HepG2 (cell line): Measurements from ENCODE around the gene VAMP5. TPM values are rescaled to one million over a fixed set of nuclear protein-coding genes. Genes with fewer than 3 reads are reported as not detected.

ENCODE experiments used
- HHEX ChIP-seq: IDR thresholded peaks from 2 replicates; pipeline ENCODE4 v1.6.1; 2016; ENCODE audit warnings: control low read depth
- KLF9 ChIP-seq: IDR thresholded peaks from 2 replicates; pipeline ENCODE4 v1.6.1; 2016; ENCODE audit warnings: low read depth
- MXD4 ChIP-seq: IDR thresholded peaks from 2 replicates; pipeline ENCODE4 v1.6.1; 2016; ENCODE audit warnings: mild to moderate bottlenecking, missing biosample characterization, missing genetic modification reagents
- MXI1 ChIP-seq: IDR thresholded peaks from 3 replicates; pipeline ENCODE4 v1.6.1; 2012; ENCODE audit warnings: low read depth, low read length, inconsistent platforms, borderline replicate concordance
- REXO4 ChIP-seq: sonication (generic); formaldehyde crosslinking; IDR thresholded peaks from 2 replicates; pipeline ENCODE4 v1.8.0; 2022; ENCODE audit warnings: missing genetic modification reagents, mild to moderate bottlenecking, borderline replicate concordance
- RXRB ChIP-seq: IDR thresholded peaks from 2 replicates; pipeline ENCODE4 v1.6.1; 2016; ENCODE audit warnings: borderline replicate concordance, missing genetic modification reagents, missing compliant biosample characterization
- ZNF616 ChIP-seq: sonication (generic); formaldehyde crosslinking; IDR thresholded peaks from 2 replicates; pipeline ENCODE4 v1.5.0; 2020; ENCODE audit warnings: low read depth, mild to moderate bottlenecking, missing genetic modification reagents
- ZNF709 ChIP-seq: sonication (generic); formaldehyde crosslinking; IDR thresholded peaks from 2 replicates; pipeline ENCODE4 v1.5.0; 2020; ENCODE audit warnings: mild to moderate bottlenecking, missing genetic modification reagents
- ZNF746 ChIP-seq: sonication (generic); formaldehyde crosslinking; IDR thresholded peaks from 2 replicates; pipeline ENCODE4 v1.8.0; 2022; ENCODE audit warnings: mild to moderate bottlenecking, missing genetic modification reagents
- ZNF850 ChIP-seq: sonication (generic); formaldehyde crosslinking; conservative IDR thresholded peaks from 2 replicates; pipeline ENCODE4 v1.9.0; 2021; ENCODE audit warnings: mild to moderate bottlenecking, missing genetic modification reagents
- ZNF891 ChIP-seq: sonication (generic); formaldehyde crosslinking; IDR thresholded peaks from 2 replicates; pipeline ENCODE4 v1.5.0; 2020; ENCODE audit warnings: mild to moderate bottlenecking, missing genetic modification reagents
- polyA plus RNA-seq, 8 experiments: library from polyadenylated mRNA; depleted of rRNA in 3 of 8; stranded (reverse) in 7 of 8; unstranded in 1 of 8; fragments of >200 nt; fragmentation: Illumina TruSeq in 4 of 8; extraction: Trizol in 4 of 8; gene quantifications; 2 replicates each; pipeline versions ENCODE4 v1.2.1 to v1.2.3, GENCODE V29; 2011 to 2016; ENCODE audit warnings: low read depth in 4 of 8, missing spikeins in 1 of 8, mixed read lengths in 1 of 8; ENCODE audit not compliant: insufficient read depth in 1 of 8
- total RNA-seq, 5 experiments: library from RNA; depleted of rRNA; stranded (reverse); fragments of >200 nt; fragmentation: Illumina TruSeq; extraction: Trizol; gene quantifications; 2 replicates each; pipeline ENCODE4 v1.2.3, GENCODE V29; 2016; ENCODE audit warnings: low read depth in 1 of 5
- TF ChIP-seq, protein P1 (sequence below): sonication (generic); formaldehyde crosslinking; IDR thresholded peaks from 2 replicates; pipeline ENCODE4 v1.4.0; 2020; ENCODE audit warnings: missing genetic modification reagents
- TF ChIP-seq, protein P2 (sequence below): sonication (generic); formaldehyde crosslinking; IDR thresholded peaks from 2 replicates; pipeline ENCODE4 v1.9.0; 2022; ENCODE audit warnings: low read depth, missing genetic modification reagents
- TF ChIP-seq, protein P3 (sequence below): sonication (generic); formaldehyde crosslinking; IDR thresholded peaks from 2 replicates; pipeline ENCODE4 v1.4.0; 2020; ENCODE audit warnings: mild to moderate bottlenecking, missing genetic modification reagents
- TF ChIP-seq, protein P4 (sequence below): IDR thresholded peaks from 2 replicates; pipeline ENCODE4 v1.6.1; 2016; ENCODE audit warnings: low read depth
- TF ChIP-seq, protein P5 (sequence below): sonication (generic); formaldehyde crosslinking; conservative IDR thresholded peaks from 2 replicates; pipeline ENCODE4 v1.8.1; 2023; ENCODE audit warnings: missing genetic modification reagents

The VAMP5 gene
- total and polyA plus RNA-seq, 2 of the 13 experiments (the other 11 are each of a cell fraction or from before 2014, with no cell fraction given) = 7.2 to 56.7 TPM

DNA sequence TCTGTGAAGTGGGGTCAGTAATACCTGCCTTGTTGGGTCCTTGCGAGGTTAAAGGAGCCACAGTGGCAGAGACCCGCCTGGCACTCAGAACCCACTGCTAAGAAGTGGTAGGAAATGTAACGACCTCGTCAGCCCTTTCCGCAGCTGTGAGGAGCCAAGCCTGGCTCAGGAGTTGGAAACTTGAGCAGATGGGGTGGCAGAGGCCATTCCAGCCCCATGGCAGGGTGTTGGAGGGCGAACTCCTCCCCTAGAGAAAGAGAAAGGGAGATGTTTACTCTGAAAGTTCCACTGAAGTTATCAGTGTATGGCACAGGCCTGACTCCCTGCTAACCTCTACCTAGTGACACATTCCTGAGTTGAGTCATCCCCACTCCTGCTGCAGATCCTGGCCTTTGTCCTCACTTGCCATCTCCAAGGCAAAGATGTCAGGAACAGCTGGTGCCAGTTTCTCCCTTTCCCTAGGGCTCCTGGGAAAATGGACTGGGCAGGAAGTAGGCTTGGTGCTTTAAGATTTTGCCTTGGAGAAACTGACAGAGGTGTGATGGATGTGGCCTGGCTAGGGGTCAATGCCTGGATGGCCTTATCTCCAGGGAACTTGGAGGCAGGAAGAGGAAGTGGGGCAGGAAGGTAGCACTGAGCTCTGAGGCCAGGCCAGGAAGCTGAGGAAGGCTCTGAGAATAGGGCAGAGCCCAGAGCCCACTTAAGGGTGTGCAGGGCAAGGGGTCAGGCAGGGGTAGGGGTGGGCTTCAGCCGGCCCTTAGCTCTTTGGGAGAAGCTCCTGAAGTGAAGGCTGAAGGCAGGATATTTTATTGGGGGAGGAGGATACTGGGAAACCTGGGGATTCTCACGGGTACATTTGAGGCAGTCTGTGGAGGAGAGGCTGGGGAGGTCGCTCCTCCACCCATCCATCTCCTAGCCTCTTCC lies 888 bp downstream of the VAMP5 start (continued):
- TF ChIP-seq, protein P1, sequence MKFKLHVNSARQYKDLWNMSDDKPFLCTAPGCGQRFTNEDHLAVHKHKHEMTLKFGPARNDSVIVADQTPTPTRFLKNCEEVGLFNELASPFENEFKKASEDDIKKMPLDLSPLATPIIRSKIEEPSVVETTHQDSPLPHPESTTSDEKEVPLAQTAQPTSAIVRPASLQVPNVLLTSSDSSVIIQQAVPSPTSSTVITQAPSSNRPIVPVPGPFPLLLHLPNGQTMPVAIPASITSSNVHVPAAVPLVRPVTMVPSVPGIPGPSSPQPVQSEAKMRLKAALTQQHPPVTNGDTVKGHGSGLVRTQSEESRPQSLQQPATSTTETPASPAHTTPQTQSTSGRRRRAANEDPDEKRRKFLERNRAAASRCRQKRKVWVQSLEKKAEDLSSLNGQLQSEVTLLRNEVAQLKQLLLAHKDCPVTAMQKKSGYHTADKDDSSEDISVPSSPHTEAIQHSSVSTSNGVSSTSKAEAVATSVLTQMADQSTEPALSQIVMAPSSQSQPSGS = peak; percentile 84
- peak; percentile 78; the same call in 1 of the 2 replicates for TF ChIP-seq ZNF709 (CRISPR knock-in tag)
- peak; percentile 29; the same call in 1 of the 2 replicates for TF ChIP-seq ZNF616
- TF ChIP-seq, protein P2, sequence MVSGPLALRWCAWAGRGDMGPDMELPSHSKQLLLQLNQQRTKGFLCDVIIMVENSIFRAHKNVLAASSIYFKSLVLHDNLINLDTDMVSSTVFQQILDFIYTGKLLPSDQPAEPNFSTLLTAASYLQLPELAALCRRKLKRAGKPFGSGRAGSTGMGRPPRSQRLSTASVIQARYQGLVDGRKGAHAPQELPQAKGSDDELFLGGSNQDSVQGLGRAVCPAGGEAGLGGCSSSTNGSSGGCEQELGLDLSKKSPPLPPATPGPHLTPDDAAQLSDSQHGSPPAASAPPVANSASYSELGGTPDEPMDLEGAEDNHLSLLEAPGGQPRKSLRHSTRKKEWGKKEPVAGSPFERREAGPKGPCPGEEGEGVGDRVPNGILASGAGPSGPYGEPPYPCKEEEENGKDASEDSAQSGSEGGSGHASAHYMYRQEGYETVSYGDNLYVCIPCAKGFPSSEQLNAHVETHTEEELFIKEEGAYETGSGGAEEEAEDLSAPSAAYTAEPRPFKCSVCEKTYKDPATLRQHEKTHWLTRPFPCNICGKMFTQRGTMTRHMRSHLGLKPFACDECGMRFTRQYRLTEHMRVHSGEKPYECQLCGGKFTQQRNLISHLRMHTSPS (CRISPR knock-in tag) = peak; percentile 92
- peak; percentile 76 for TF ChIP-seq ZNF746
- peak; percentile 7; the same call in 1 of the 2 replicates for TF ChIP-seq KLF9 (CRISPR knock-in tag)
- no peak for TF ChIP-seq ZNF850
- TF ChIP-seq, protein P3, sequence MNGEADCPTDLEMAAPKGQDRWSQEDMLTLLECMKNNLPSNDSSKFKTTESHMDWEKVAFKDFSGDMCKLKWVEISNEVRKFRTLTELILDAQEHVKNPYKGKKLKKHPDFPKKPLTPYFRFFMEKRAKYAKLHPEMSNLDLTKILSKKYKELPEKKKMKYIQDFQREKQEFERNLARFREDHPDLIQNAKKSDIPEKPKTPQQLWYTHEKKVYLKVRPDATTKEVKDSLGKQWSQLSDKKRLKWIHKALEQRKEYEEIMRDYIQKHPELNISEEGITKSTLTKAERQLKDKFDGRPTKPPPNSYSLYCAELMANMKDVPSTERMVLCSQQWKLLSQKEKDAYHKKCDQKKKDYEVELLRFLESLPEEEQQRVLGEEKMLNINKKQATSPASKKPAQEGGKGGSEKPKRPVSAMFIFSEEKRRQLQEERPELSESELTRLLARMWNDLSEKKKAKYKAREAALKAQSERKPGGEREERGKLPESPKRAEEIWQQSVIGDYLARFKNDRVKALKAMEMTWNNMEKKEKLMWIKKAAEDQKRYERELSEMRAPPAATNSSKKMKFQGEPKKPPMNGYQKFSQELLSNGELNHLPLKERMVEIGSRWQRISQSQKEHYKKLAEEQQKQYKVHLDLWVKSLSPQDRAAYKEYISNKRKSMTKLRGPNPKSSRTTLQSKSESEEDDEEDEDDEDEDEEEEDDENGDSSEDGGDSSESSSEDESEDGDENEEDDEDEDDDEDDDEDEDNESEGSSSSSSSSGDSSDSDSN (CRISPR knock-in tag) = no peak; the same call in 1 of the 2 replicates
- TF ChIP-seq, protein P4, sequence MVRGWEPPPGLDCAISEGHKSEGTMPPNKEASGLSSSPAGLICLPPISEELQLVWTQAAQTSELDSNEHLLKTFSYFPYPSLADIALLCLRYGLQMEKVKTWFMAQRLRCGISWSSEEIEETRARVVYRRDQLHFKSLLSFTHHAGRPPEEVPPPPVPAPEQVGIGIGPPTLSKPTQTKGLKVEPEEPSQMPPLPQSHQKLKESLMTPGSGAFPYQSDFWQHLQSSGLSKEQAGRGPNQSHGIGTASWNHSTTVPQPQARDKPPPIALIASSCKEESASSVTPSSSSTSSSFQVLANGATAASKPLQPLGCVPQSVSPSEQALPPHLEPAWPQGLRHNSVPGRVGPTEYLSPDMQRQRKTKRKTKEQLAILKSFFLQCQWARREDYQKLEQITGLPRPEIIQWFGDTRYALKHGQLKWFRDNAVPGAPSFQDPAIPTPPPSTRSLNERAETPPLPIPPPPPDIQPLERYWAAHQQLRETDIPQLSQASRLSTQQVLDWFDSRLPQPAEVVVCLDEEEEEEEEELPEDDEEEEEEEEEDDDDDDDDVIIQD = peak; percentile 96
- TF ChIP-seq RXRB (CRISPR knock-in tag) = peak; percentile 97
- TF ChIP-seq, protein P5, sequence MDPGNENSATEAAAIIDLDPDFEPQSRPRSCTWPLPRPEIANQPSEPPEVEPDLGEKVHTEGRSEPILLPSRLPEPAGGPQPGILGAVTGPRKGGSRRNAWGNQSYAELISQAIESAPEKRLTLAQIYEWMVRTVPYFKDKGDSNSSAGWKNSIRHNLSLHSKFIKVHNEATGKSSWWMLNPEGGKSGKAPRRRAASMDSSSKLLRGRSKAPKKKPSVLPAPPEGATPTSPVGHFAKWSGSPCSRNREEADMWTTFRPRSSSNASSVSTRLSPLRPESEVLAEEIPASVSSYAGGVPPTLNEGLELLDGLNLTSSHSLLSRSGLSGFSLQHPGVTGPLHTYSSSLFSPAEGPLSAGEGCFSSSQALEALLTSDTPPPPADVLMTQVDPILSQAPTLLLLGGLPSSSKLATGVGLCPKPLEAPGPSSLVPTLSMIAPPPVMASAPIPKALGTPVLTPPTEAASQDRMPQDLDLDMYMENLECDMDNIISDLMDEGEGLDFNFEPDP (CRISPR knock-in tag) = 0 out of 2 replicates have a peak, but pooled peaks have one; percentile 17
- TF ChIP-seq ZNF891 (CRISPR knock-in tag) = peak; percentile 28; the same call in 1 of the 2 replicates
- peak; percentile 85; the same call in 2 of the 3 replicates for TF ChIP-seq MXI1
- TF ChIP-seq MXD4 = peak; percentile 78; the same call in 1 of the 2 replicates
- no peak for TF ChIP-seq REXO4 (CRISPR knock-in tag)
- no peak for TF ChIP-seq HHEX (CRISPR knock-in tag)
